HG03565 (cell line): ENCODE results near the gene ZNF783.
"Not testable (repeated sequence)": the region's sequence is repeated elsewhere in the genome, so short reads cannot be mapped to it uniquely, and the experiment has no call there.

Experiments used
- ATAC-seq: cut with Tn5 transposase; IDR thresholded peaks from one replicate; pipeline ENCODE4 v1.9.1; 2021; ENCODE audit warnings: mild to moderate bottlenecking, moderate library complexity; ENCODE audit not compliant: unreplicated experiment

The ZNF783 gene

GRCh38 chr7:149239345-149240143 is 22.5 kb upstream of the ZNF783 start, which contains the start of gene ZNF212:
Gene ZNF212 (plus strand): TSS chr7:149239651. CDS start chr7:149239779, 128 bp downstream.
- ATAC-seq: peak; percentile 99

GRCh38 chr7:149240637-149241036 is 21.4 kb upstream of the ZNF783 start:
- no peak for ATAC-seq

- no peak for ATAC-seq
Observed at GRCh38 chr7:149241696-149242095, 20.3 kb upstream of the ZNF783 start.

- ATAC-seq: peak; percentile 39
Observed at GRCh38 chr7:149245244-149245643, 16.8 kb upstream of the ZNF783 start.

GRCh38 chr7:149245744-149246143 is 16.3 kb upstream of the ZNF783 start:
- no peak for ATAC-seq

- no peak for ATAC-seq
Observed at GRCh38 chr7:149248777-149249176, 13.2 kb upstream of the ZNF783 start.

- not testable (repeated sequence) for ATAC-seq
Observed at GRCh38 chr7:149250151-149250550, 11.8 kb upstream of the ZNF783 start.

- ATAC-seq: not testable (repeated sequence)
Observed at GRCh38 chr7:149251518-149251917, 10.5 kb upstream of the ZNF783 start.

- no peak for ATAC-seq
Observed at GRCh38 chr7:149252378-149252777, 9.6 kb upstream of the ZNF783 start.

- ATAC-seq: no peak
Observed at GRCh38 chr7:149253665-149254064, 8.3 kb upstream of the ZNF783 start.

GRCh38 chr7:149254181-149254858 is 7.7 kb upstream of the ZNF783 start:
- ATAC-seq: no peak

GRCh38 chr7:149255174-149255573 is 6.8 kb upstream of the ZNF783 start:
- ATAC-seq: no peak

GRCh38 chr7:149256568-149256967 is 5.4 kb upstream of the ZNF783 start:
- ATAC-seq: no peak

GRCh38 chr7:149257146-149257545 is 4.8 kb upstream of the ZNF783 start:
- no peak for ATAC-seq

- ATAC-seq: no peak
Observed at GRCh38 chr7:149261316-149261828, 624 bp upstream of the ZNF783 start.

GRCh38 chr7:149266451-149266850 is 4.5 kb downstream of the ZNF783 start:
- no peak for ATAC-seq

GRCh38 chr7:149267733-149268132 is 5.7 kb downstream of the ZNF783 start:
- ATAC-seq: no peak

- ATAC-seq: not testable (repeated sequence)
Observed at GRCh38 chr7:149274424-149274823, 12.4 kb downstream of the ZNF783 start.

- ATAC-seq: no peak
Observed at GRCh38 chr7:149277871-149278270, 15.9 kb downstream of the ZNF783 start.

GRCh38 chr7:149278396-149278795 is 16.4 kb downstream of the ZNF783 start:
- ATAC-seq: no peak

- no peak for ATAC-seq
Observed at GRCh38 chr7:149279111-149279743, 17.2 kb downstream of the ZNF783 start.
